ENCODE data around the gene EIF5A.

GRCh38 chr17:7328840-7329373, 21.5 kb downstream of the EIF5A start, which contains the start of gene NEURL4:
- no peak for TF ChIP-seq POLR2A (IDR thresholded peaks at IDR 0.05)
- no peak for TF ChIP-seq CTCF (IDR thresholded peaks at IDR 0.05)
